Stomach smooth muscle (tissue), 2 donors: ENCODE measurements around the gene SLC29A3.

Experiments
- H3K27ac ChIP-seq: one replicate; pipeline ENCODE4 v1.7.0; 2013; ENCODE audit warnings: mild to moderate bottlenecking, low read length, inconsistent platforms
- H3K27me3 ChIP-seq, 2 donors: one replicate each; pipeline ENCODE4 v1.7.0; 2013; ENCODE audit warnings: low read length in 2 of 2; ENCODE audit not compliant: insufficient read depth in 2 of 2, control insufficient read depth in 1 of 2
- H3K36me3 ChIP-seq, 2 donors: one replicate each; pipeline ENCODE4 v1.7.0; 2013; ENCODE audit warnings: low read length in 2 of 2; ENCODE audit not compliant: control insufficient read depth in 2 of 2, insufficient read depth in 2 of 2
- H3K4me1 ChIP-seq: one replicate; pipeline ENCODE4 v1.7.0; 2013; ENCODE audit warnings: low read length; ENCODE audit not compliant: control insufficient read depth, insufficient read depth
- H3K4me3 ChIP-seq, 2 donors: one replicate each; pipeline ENCODE4 v1.7.0; 2013; ENCODE audit warnings: low read length in 2 of 2
- H3K9ac ChIP-seq, 2 donors: one replicate each; pipeline ENCODE4 v1.7.0; 2013; ENCODE audit warnings: low read length in 2 of 2, mild to moderate bottlenecking in 1 of 2
- H3K9me3 ChIP-seq, 2 donors: one replicate each; pipeline ENCODE4 v1.7.0; 2013; ENCODE audit warnings: low read length in 2 of 2; ENCODE audit not compliant: control insufficient read depth in 2 of 2
- donor health status: healthy.
- donor health status: Pancreatic carcinoma.

SLC29A3 gene

GRCh38 chr10:71285180-71285545 lies 33.9 kb upstream of the SLC29A3 start:
- H3K4me1 ChIP-seq, result no peaks in the 10 kb centered on the region
- H3K4me3 ChIP-seq, result no peak overlapping the region
- no peaks in the 10 kb centered on the region for H3K9me3 ChIP-seq
- no peak overlapping the region for H3K27ac ChIP-seq
- H3K36me3 ChIP-seq, result peaks cover 4 to 6% of the 10 kb centered on the region in 2 donors
- H3K9ac ChIP-seq, result no peak overlapping the region
- H3K27me3 ChIP-seq, result no peaks in the 10 kb centered on the region

- no peaks in the 10 kb centered on the region for H3K4me1 ChIP-seq
- H3K27me3 ChIP-seq, result no peaks in the 10 kb centered on the region
- H3K36me3 ChIP-seq, result peaks cover 4 to 6% of the 10 kb centered on the region in 2 donors
- no peak overlapping the region for H3K27ac ChIP-seq
- no peak overlapping the region for H3K4me3 ChIP-seq
- H3K9ac ChIP-seq, result no peak overlapping the region
- H3K9me3 ChIP-seq, result no peaks in the 10 kb centered on the region
Measured at GRCh38 chr10:71285986-71286385, 33.1 kb upstream of the SLC29A3 start.

DNA sequence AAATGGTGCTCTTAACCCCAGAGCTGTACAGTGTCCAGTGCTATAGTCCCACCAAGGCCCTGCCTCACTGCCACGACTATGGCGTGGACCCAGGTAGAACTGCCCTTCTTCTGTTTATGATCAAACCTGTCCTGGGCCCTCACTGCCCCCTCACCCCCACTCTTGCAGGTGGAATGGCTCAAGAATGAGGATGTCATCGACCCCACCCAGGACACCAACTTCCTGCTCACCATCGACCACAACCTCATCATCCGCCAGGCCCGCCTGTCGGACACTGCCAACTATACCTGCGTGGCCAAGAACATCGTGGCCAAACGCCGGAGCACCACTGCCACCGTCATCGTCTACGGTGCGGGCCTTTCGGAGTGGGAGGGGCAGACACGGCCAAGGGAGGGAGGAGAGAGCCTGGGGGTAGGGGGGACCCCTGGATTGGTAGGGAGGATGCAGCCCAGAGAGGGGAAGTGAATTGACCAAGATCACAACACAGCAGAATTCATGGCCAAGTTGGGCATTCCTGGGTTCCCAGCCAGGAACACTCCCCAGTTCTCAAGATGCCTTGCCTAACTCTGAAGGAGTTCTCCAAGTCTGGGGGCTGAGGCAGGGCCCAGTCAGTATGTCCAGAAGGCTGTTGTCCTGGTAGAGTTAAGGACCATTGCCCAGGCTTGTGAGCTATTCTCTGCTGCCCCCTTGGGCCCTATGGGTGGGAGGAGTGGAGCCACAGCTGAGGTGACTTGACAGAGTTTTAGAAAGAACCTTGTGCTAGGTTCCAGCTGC lies 32.4 kb upstream of the SLC29A3 start:
- H3K36me3 ChIP-seq, result peaks cover 4 to 6% of the 10 kb centered on the region in 2 donors

DNA sequence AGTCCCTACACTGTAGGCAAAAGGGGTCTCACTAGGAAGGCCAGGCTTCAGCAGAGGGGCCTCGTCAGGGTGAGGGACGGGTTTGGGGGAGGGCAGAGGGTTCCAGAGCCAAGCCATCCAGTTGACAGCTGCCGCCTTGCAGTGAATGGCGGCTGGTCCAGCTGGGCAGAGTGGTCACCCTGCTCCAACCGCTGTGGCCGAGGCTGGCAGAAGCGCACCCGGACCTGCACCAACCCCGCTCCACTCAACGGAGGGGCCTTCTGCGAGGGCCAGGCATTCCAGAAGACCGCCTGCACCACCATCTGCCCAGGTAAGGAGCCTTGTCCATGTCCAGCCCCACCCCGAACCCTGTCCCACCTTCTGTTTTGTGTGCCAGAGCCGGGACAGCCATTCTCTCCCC lies 31.6 kb upstream of the SLC29A3 start:
- Histone ChIP-seq H3K4me3 (no peak overlapping the region), H3K4me1 (no peaks in the 10 kb centered on the region), H3K27ac (no peak overlapping the region), H3K27me3 (no peaks in the 10 kb centered on the region), H3K36me3 (peaks cover 4 to 5% of the 10 kb centered on the region in 2 donors), H3K9ac (no peak overlapping the region), H3K9me3 (no peaks in the 10 kb centered on the region)

More for the DNA sequence above, 32.4 kb upstream of the SLC29A3 start:
- no peak overlapping the region for H3K27ac ChIP-seq
- H3K27me3 ChIP-seq, result no peaks in the 10 kb centered on the region
- no peak overlapping the region for H3K4me3 ChIP-seq
- H3K4me1 ChIP-seq, result no peaks in the 10 kb centered on the region
- no peak overlapping the region for H3K9ac ChIP-seq
- no peaks in the 10 kb centered on the region for H3K9me3 ChIP-seq

- no peaks in the 10 kb centered on the region for H3K4me1 ChIP-seq
- H3K27ac ChIP-seq, result no peak overlapping the region
- peaks cover 4 to 5% of the 10 kb centered on the region in 2 donors for H3K36me3 ChIP-seq
Measured at GRCh38 chr10:71288461-71288860, 30.6 kb upstream of the SLC29A3 start.

DNA sequence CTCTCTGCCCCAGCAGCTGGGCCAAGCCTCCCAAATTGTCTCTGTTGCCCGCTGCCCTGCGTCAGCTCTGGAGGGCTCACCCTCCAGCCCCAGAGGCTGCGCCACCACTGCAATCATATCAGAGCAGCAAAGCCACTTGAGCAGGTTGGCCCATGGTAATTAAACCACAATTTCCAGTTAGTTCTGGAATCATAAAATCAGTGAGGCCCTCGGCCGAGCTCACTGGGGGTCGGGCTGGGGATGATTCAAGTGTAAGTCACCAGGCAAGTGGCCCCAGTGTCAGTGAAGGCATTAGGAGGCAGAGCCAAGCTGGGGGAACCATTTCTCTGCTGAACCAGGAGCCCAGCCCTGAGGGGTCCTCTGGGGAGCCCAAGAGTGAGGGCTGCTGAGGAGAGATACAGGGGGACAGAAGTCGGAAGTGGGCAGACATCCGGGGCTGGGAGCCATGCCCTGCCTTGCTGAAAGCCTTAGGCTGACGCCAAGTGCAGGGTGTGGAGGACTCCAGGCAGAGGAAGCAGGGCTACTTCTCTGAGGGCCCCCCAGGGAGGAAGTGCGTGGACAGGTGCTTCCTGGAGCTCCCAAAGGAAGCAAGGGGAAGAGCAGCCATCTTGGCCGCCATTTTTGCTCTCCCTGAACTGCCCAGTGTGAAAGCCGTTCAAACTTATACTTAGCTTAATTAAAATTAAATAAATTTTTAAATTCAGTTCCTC lies 29.5 kb upstream of the SLC29A3 start:
- Histone ChIP-seq H3K4me3 (no peak overlapping the region), H3K4me1 (no peaks in the 10 kb centered on the region), H3K9ac (no peak overlapping the region), H3K27ac (no peak overlapping the region), H3K36me3 (peaks cover 4 to 7% of the 10 kb centered on the region in 2 donors), H3K9me3 (no peaks in the 10 kb centered on the region), H3K27me3 (no peaks in the 10 kb centered on the region)

More at GRCh38 chr10:71288461-71288860, 30.6 kb upstream of the SLC29A3 start:
- Histone ChIP-seq H3K9ac (no peak overlapping the region), H3K9me3 (no peaks in the 10 kb centered on the region), H3K27me3 (no peaks in the 10 kb centered on the region), H3K4me3 (no peak overlapping the region)

DNA sequence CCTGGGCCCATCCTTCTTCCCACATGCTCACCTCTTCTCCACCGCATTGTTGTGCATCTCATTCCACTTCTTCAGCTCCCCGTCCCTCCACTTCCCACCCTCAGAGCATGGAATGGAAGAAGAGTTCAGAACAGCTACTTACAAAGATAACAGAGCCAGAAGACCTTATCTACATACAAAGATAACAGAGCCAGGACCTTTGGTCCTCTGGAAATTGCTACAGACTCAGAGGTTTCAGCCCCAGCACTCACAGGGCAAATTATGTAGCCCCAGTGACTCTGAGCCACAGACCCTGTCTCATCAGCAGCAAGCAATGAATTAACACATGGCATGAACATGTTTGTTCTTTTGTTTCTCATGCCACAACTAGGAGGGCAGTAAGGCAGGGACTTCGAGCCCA lies 28.7 kb upstream of the SLC29A3 start:
- H3K9me3 ChIP-seq, result no peaks in the 10 kb centered on the region
- no peaks in the 10 kb centered on the region for H3K4me1 ChIP-seq
- no peaks in the 10 kb centered on the region for H3K27me3 ChIP-seq
- H3K9ac ChIP-seq, result no peak overlapping the region
- H3K4me3 ChIP-seq, result no peak overlapping the region
- H3K27ac ChIP-seq, result no peak overlapping the region
- peaks cover 4 to 9% of the 10 kb centered on the region in 2 donors for H3K36me3 ChIP-seq

DNA sequence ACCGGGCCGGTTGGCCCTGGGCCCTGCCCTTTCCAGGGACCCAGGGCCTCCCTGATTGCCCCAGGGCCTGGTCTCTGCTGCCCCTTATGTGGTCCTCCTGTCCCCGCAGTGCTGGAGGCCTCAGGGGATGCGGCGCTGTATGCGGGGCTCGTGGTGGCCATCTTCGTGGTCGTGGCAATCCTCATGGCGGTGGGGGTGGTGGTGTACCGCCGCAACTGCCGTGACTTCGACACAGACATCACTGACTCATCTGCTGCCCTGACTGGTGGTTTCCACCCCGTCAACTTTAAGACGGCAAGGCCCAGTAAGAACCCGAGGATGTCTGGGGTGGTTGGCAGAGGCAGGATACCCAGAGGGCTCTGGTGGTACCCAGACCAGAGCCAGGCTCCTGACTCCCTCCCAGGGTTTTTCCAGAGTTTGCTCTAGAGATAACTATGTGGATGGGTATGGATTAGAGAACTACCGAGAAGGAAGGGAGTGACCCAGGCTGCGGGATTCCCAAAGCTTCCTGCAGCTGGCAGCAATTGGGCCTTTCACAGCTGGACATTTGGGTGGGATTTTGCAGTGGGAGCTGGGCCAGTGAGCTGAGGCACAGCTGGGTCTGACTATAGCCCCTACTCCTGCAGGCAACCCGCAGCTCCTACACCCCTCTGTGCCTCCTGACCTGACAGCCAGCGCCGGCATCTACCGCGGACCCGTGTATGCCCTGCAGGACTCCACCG lies 28.1 kb upstream of the SLC29A3 start:
- Histone ChIP-seq H3K36me3 (peaks cover 4 to 9% of the 10 kb centered on the region in 2 donors), H3K9ac (no peak overlapping the region), H3K27me3 (no peaks in the 10 kb centered on the region), H3K4me1 (no peaks in the 10 kb centered on the region), H3K27ac (no peak overlapping the region), H3K4me3 (no peak overlapping the region), H3K9me3 (no peaks in the 10 kb centered on the region)

DNA sequence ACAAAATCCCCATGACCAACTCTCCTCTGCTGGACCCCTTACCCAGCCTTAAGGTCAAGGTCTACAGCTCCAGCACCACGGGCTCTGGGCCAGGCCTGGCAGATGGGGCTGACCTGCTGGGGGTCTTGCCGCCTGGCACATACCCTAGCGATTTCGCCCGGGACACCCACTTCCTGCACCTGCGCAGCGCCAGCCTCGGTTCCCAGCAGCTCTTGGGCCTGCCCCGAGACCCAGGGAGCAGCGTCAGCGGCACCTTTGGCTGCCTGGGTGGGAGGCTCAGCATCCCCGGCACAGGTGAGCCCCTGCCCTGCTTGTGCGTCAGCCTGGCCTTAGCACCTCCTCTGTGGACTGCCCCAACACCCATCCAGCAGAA lies 27.5 kb upstream of the SLC29A3 start:
- H3K27ac ChIP-seq, result no peak overlapping the region
- H3K9ac ChIP-seq, result no peak overlapping the region
- H3K36me3 ChIP-seq, result peaks cover 4 to 10% of the 10 kb centered on the region in 2 donors
- no peak overlapping the region for H3K4me3 ChIP-seq
- H3K9me3 ChIP-seq, result no peaks in the 10 kb centered on the region
- H3K27me3 ChIP-seq, result no peaks in the 10 kb centered on the region
- H3K4me1 ChIP-seq, result no peaks in the 10 kb centered on the region

- no peaks in the 10 kb centered on the region for H3K27me3 ChIP-seq
- peaks cover 4 to 9% of the 10 kb centered on the region in 2 donors for H3K36me3 ChIP-seq
- no peaks in the 10 kb centered on the region for H3K9me3 ChIP-seq
- H3K4me3 ChIP-seq, result no peak overlapping the region
- no peak overlapping the region for H3K9ac ChIP-seq
- no peak overlapping the region for H3K27ac ChIP-seq
- H3K4me1 ChIP-seq, result no peaks in the 10 kb centered on the region
Measured at GRCh38 chr10:71292624-71293445, 26.2 kb upstream of the SLC29A3 start.
